Measurements from ENCODE around the gene STAMBPL1. TPM values are rescaled to one million over a fixed set of nuclear protein-coding genes. Genes with fewer than 3 reads are reported as not detected.
A peak's percentile ranks its signal among the peaks of the same experiment; 100 is the strongest.
"Not testable (repeated sequence)": the region's sequence is repeated elsewhere in the genome, so short reads cannot be mapped to it uniquely, and the experiment has no call there.

Gene STAMBPL1
- polyA plus RNA-seq, 6 donors from 2014 or later = 3.4 to 7.6 (median 5.0) TPM

GRCh38 chr10:88873757-88874156 lies 6.3 kb upstream of the STAMBPL1 start:
- Mint-ChIP-seq H3K27me3 (no peaks in the 10 kb centered on the region), H3K27ac (no peak overlapping the region), H3K9me3 (peaks cover 0 to 2% (median 0%) of the 10 kb centered on the region in 7 donors), H3K36me3 (no peaks in the 10 kb centered on the region), H3K4me1 (no peaks in the 10 kb centered on the region), H3K4me3 (no peak overlapping the region)
- DNase-seq = no peak
- no peak for ATAC-seq (ENCODE audit: low read depth in 2 of 2)

GRCh38 chr10:88874281-88874680 lies 5.8 kb upstream of the STAMBPL1 start:
- H3K9me3 Mint-ChIP-seq = peaks cover 0 to 2% (median 0%) of the 10 kb centered on the region in 7 donors
- H3K4me3 Mint-ChIP-seq = no peak overlapping the region

DNA sequence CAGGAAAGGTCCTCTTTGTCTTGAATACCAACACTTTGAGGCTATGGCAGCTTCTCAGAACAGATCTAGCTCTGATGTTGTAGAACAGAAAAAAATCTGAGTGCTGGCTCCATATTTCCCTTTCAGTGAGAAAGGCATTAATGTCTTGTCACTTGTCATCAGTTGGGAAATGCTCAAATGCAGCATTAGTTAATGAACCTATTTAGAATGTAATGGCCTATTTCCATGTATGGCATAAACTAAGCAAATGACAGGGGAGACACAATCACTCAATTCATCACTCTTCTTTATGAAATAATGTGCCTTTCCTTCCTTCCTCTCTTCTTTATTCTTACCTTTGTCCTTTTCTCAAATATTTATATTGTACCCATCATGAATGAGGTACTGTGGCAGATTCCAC lies 5.0 kb upstream of the STAMBPL1 start:
- H3K4me1 Mint-ChIP-seq = peaks cover 4 to 6% (median 5%) of the 10 kb centered on the region in 3 donors
- H3K36me3 Mint-ChIP-seq = no peaks in the 10 kb centered on the region
- no peak overlapping the region for H3K4me3 Mint-ChIP-seq
- ATAC-seq (ENCODE audit: low read depth in 2 of 2) = no peak
- no peak for DNase-seq
- peaks cover 0 to 2% (median 0%) of the 10 kb centered on the region in 7 donors for H3K9me3 Mint-ChIP-seq
- H3K27ac Mint-ChIP-seq = no peak overlapping the region
- no peaks in the 10 kb centered on the region for H3K27me3 Mint-ChIP-seq

More at GRCh38 chr10:88874281-88874680, 5.8 kb upstream of the STAMBPL1 start:
- Mint-ChIP-seq H3K27ac (no peak overlapping the region), H3K27me3 (no peaks in the 10 kb centered on the region), H3K4me1 (no peaks in the 10 kb centered on the region), H3K36me3 (no peaks in the 10 kb centered on the region)
- ATAC-seq (ENCODE audit: low read depth in 2 of 2) (no peak), DNase-seq (no peak)

DNA sequence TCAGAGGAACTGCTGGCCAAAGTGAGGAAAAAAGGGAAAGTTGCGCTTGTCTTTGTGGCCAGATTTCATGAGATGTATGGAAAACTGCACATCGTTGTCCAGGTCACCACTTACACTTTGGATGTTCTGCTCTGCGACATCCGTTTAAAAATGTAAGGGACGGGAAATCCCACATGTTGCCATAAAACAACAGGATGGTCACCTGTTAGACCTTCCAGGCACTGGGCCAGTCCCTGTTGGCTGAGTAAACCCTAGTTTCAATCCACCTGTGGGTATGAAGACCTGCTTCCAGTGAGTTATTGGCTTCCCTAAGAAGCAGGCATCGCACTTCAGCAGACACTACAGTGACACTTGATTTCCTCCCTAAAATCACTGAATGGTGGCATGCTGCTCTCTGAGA lies 2.7 kb upstream of the STAMBPL1 start:
- no peak for ATAC-seq (ENCODE audit: low read depth in 2 of 2)
- Mint-ChIP-seq H3K27me3 (no peaks in the 10 kb centered on the region), H3K4me3 (peak overlapping the region in 1 of 8 donors; percentile 96), H3K27ac (no peak overlapping the region), H3K36me3 (no peaks in the 10 kb centered on the region), H3K4me1 (peaks cover 4 to 21% (median 15%) of the 10 kb centered on the region in 3 donors), H3K9me3 (no peaks in the 10 kb centered on the region)
- no peak for DNase-seq

DNA sequence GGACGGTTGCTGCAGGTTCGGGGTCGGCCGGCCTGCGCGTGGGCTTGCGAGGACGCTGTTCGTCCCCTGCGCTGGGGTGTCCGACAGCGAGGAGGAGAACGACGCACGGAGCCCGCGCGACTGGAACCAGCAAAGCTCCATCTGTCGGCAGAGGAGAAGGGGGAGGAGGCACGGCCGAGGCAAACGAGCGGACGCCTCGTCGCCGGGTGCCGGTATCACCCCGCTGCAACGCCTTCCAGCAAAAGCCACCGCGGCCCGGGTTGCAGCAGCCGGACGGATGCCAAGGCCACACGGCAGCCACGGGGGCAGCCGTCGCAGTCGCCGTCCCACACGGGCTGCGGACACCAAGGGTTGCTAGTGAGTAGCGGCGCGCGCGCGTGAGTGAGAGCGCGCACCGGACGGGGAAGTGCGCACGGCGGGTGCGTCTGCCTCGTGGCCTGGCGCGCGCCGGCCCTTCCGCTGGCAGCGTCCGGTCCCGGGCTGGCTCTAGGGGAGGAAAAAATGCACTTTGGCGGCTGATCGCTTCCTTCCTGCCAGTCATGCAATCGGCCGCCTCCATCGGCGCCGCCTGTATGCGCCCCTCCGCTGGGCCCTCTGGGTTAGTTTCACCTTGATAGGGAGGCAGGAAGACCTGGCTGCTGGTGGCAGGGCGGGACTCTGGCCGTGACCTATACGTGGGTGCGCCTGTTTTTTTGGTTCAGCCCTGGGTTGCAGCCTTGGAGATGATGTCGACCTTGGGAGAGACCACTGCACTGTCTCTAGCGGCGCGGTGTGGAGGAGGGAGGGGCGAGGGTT lies 434 bp downstream of the STAMBPL1 start:
- Mint-ChIP-seq H3K4me1 (peaks cover 4 to 28% (median 16%) of the 10 kb centered on the region in 3 donors), H3K4me3 (peak overlapping the region; percentile 96 to 99 (median 99)), H3K36me3 (no peaks in the 10 kb centered on the region)

DNA sequence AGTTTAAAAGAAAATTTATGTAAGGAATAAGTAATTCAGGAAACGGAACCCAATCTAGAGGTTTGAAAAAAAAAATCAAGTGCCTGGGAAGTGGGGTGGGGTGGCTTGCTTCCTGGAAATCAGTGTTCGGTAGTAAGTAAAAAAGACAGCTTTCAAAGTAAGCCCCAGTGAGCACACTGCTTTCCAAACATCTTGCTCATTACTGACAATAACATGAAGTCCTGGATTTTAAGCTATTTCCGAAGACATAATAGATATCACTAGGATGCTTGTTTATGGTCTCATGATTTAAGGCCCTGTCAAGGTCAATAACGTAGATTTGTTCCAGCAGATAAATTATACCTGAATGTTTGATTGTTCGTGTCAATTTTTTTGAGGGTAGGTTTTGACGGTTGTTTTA lies 1.3 kb downstream of the STAMBPL1 start:
- ATAC-seq (ENCODE audit: low read depth in 2 of 2) = no peak
- Mint-ChIP-seq H3K4me3 (peak overlapping the region; percentile 96 to 99 (median 99)), H3K27me3 (no peaks in the 10 kb centered on the region), H3K4me1 (peaks cover 4 to 28% (median 16%) of the 10 kb centered on the region in 3 donors), H3K36me3 (no peaks in the 10 kb centered on the region), H3K9me3 (no peaks in the 10 kb centered on the region), H3K27ac (peak overlapping the region; percentile 56 to 99 (median 97))
- no peak for DNase-seq

More for the DNA sequence above, 434 bp downstream of the STAMBPL1 start:
- ATAC-seq (ENCODE audit: low read depth in 2 of 2) = peak; percentile 75 to 80
- H3K9me3 Mint-ChIP-seq = no peaks in the 10 kb centered on the region
- peak; percentile 79 for DNase-seq
- peak overlapping the region; percentile 91 to 99 (median 98) for H3K27ac Mint-ChIP-seq
- no peaks in the 10 kb centered on the region for H3K27me3 Mint-ChIP-seq

DNA sequence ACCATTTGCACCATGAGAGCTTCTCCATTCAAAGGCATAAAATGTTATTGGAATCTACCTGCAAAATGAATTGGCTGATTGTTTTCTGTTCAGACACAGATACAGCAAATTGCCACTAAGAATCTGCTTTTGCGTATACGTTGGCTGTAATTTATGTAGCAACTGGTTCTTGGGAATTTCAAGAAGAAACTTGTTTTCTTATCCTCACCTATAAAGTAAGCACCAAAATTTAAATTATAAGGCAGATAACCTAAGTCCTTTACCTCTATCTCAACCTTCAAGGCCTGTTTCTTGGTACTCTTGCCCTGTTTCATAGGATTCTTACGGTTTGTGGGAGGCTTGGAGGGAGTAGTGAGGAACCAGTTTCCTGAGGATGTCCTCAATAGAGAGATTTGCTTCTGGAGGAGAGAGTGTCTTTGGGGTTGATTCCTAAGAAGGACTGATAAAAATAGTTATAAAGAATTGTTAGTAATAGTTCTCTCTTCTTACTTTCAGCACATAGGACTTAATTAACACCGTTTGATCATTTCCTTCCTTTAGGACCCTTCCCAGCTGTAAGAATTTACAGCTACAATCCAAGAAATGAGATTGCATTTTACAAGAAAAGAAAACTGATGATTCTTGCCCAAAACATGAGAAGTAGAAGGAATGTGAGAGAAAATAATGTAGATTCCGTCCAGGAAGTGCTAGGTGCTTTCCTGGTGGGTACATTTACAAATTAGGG lies 2.0 kb downstream of the STAMBPL1 start:
- no peak for ATAC-seq (ENCODE audit: low read depth in 2 of 2)
- no peaks in the 10 kb centered on the region for H3K36me3 Mint-ChIP-seq
- no peak for DNase-seq
- peak overlapping the region in 4 of 6 donors; percentile 33 to 98 (median 74) for H3K27ac Mint-ChIP-seq
- peak overlapping the region in 5 of 8 donors; percentile 96 to 99 (median 99) for H3K4me3 Mint-ChIP-seq
- H3K9me3 Mint-ChIP-seq = no peaks in the 10 kb centered on the region
- H3K27me3 Mint-ChIP-seq = no peaks in the 10 kb centered on the region
- peaks cover 4 to 33% (median 16%) of the 10 kb centered on the region in 3 donors for H3K4me1 Mint-ChIP-seq

DNA sequence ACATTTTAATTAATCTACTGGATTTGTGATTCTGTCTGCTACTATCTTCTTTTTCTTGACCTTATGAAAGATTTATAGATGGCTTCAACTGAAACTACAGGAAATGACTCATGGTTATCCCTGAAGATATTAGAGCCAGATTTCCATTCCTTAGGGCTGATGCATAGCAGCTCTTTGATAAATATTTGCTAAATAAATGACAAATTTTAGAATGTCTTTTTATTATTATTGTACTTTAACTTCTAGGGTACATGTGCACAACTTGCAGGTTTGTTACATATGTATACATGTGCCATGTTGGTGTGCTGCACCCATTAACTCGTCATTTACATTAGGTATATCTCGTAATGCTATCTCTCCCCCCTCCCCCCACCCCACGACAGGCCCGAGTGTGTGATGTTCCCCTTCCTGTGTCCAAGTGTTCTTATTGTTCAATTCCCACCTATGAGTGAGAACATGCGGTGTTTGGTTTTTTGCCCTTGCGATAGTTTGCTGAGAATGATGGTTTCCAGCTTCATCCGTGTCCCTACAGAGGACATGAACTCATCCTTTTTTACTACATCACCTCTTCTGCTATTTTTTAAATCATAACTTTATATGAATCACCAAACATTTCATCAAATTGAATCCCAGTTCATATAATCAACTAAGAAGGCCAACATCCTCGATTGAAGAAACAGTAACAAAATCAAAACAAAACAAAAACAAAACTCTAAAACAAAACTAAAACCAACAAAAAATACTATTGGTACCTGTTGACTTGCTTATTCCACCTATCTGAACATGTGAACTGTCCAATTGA lies 2.8 kb downstream of the STAMBPL1 start:
- not testable (repeated sequence) for DNase-seq; H3K27me3 Mint-ChIP-seq; H3K36me3 Mint-ChIP-seq; H3K9me3 Mint-ChIP-seq; ATAC-seq (ENCODE audit: low read depth in 2 of 2)
- H3K27ac Mint-ChIP-seq = peak overlapping the region in 4 of 6 donors; percentile 15 to 91 (median 68)
- peaks cover 5 to 33% (median 18%) of the 10 kb centered on the region in 3 donors for H3K4me1 Mint-ChIP-seq
- peak overlapping the region in 3 of 8 donors; percentile 96 to 99 (median 99) for H3K4me3 Mint-ChIP-seq

GRCh38 chr10:88883448-88883809 lies 3.4 kb downstream of the STAMBPL1 start:
- DNase-seq (no peak), ATAC-seq (ENCODE audit: low read depth in 2 of 2) (no peak)
- no peaks in the 10 kb centered on the region for H3K36me3 Mint-ChIP-seq
- no peaks in the 10 kb centered on the region for H3K9me3 Mint-ChIP-seq
- H3K27me3 Mint-ChIP-seq = no peaks in the 10 kb centered on the region
- H3K4me1 Mint-ChIP-seq = peaks cover 11 to 37% (median 23%) of the 10 kb centered on the region in 3 donors
- H3K4me3 Mint-ChIP-seq = peak overlapping the region in 3 of 8 donors; percentile 12 to 81 (median 56)
- H3K27ac Mint-ChIP-seq = peak overlapping the region in 3 of 6 donors; percentile 20 to 77 (median 54)

DNA sequence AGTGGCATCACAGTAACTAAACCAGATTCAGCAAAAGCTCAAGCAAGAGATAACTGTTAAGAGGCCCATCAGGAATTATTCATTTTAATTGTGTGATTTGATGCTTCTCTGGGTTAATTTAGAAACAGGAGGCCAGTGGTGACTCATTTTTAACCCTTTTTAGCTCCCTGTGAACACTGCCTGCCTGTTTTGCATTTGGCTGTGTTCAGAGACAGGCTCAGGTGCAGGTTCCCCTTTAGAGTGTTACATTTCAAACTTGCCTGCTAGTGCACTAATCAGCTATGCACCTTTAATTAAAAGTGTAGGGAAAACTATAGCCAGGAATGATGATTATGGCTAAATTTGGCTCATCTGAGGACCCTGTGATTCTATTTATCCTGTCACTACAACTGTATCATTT lies 6.5 kb downstream of the STAMBPL1 start:
- Mint-ChIP-seq H3K27ac (no peak overlapping the region), H3K4me3 (peak overlapping the region in 1 of 8 donors; percentile 22), H3K9me3 (no peaks in the 10 kb centered on the region), H3K4me1 (peaks cover 18 to 29% (median 26%) of the 10 kb centered on the region in 3 donors), H3K36me3 (no peaks in the 10 kb centered on the region), H3K27me3 (no peaks in the 10 kb centered on the region)
- no peak for DNase-seq
- peak; percentile 53 to 78 for ATAC-seq (ENCODE audit: low read depth in 2 of 2)

GRCh38 chr10:88888810-88889445 lies 8.9 kb downstream of the STAMBPL1 start:
- ATAC-seq (ENCODE audit: low read depth in 2 of 2) = no peak
- Mint-ChIP-seq H3K27ac (no peak overlapping the region), H3K36me3 (no peaks in the 10 kb centered on the region), H3K4me3 (no peak overlapping the region), H3K4me1 (peaks cover 18 to 19% (median 18%) of the 10 kb centered on the region in 3 donors), H3K27me3 (no peaks in the 10 kb centered on the region), H3K9me3 (no peaks in the 10 kb centered on the region)
- DNase-seq = no peak

DNA sequence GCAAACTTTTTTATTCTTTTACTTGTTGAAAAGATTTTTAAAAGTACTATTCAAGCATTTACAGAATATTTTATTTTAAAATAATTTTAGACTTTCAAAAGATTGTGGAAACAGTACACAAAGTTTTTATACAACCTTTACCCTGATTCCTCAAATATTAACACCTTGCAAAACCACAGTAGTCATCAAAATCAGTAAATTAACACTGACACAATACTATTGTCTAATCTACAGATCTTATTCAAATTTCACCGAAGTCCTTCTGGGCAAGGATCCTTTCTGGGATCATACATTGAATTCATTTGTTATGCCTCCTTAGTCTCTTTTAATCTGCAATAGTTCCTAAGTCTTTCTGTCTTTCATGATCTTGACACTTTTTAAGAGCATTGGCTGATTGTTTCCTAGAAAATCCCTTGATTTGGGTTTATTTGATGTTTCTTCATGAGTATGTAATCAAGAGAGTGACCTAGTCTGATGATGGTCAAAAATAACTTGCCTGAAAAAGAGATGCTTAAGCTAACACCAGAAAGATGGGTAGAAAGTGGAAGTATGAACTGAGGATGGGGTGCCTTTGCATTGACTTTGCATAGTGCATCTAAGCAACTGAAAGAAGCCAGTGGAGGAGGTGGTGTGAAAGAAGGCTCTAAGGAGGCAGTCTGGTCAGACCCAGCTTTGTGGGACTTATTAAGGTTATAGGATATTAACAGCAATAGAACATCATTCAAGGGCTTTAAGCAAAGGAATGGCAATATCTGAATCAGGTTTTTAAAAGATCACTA lies 9.7 kb downstream of the STAMBPL1 start:
- Mint-ChIP-seq H3K4me3 (no peak overlapping the region), H3K9me3 (no peaks in the 10 kb centered on the region), H3K27ac (peak overlapping the region in 3 of 6 donors; percentile 32 to 48 (median 40)), H3K4me1 (peaks cover 18 to 19% (median 18%) of the 10 kb centered on the region in 3 donors), H3K36me3 (no peaks in the 10 kb centered on the region), H3K27me3 (no peaks in the 10 kb centered on the region)
- ATAC-seq (ENCODE audit: low read depth in 2 of 2) (peak in 1 of 2 donors; percentile 58), DNase-seq (no peak)

Measured in naive B cell (primary cell).